Neural cell (in vitro differentiated cells): ENCODE data around the gene CEP85L. TPM values are rescaled to one million over a fixed set of nuclear protein-coding genes. Genes with fewer than 3 reads are reported as not detected.
A peak's percentile ranks its signal among the peaks of the same experiment; 100 is the strongest.

Experiments used
- H2AFZ ChIP-seq: fragments of 200-600, 300-800 bp; sonication (generic), shearing (Covaris generic); 2 replicates; pipeline ENCODE4 v1.6.0; 2014; ENCODE audit warnings: low read depth, mild to moderate bottlenecking, antibody characterized with exemption, low read length, moderate library complexity
- H3F3A ChIP-seq: fragments of 200-600 bp; shearing (Covaris generic); 2 replicates; pipeline ENCODE4 v1.6.1; 2016; ENCODE audit warnings: mild to moderate bottlenecking, moderate library complexity, mixed read lengths, antibody characterized with exemption, low read length; ENCODE audit not compliant: insufficient read depth, poor library complexity, severe bottlenecking
- H3K27ac ChIP-seq: fragments of 200-600, 300-800 bp; sonication (generic), shearing (Covaris generic); 2 replicates; pipeline ENCODE4 v1.5.1; 2014; ENCODE audit warnings: mild to moderate bottlenecking, low read length, moderate library complexity
- H3K27me3 ChIP-seq: fragments of 300-800, 200-600 bp; sonication (generic), shearing (Covaris generic); 2 replicates; pipeline ENCODE4 v1.6.0; 2014; ENCODE audit warnings: mild to moderate bottlenecking, low read depth, low read length, moderate library complexity; ENCODE audit not compliant: insufficient read depth
- H3K36me3 ChIP-seq: fragments of 300-800, 200-600 bp; sonication (generic), shearing (Covaris generic); 2 replicates; pipeline ENCODE4 v1.5.1; 2014; ENCODE audit warnings: mild to moderate bottlenecking, antibody characterized with exemption, low read length, moderate library complexity; ENCODE audit not compliant: insufficient read depth
- H3K4me2 ChIP-seq: fragments of 300-800, 200-600 bp; sonication (generic), shearing (Covaris generic); 2 replicates; pipeline ENCODE4 v1.6.0; 2014; ENCODE audit warnings: mild to moderate bottlenecking, low read length
- H3K4me3 ChIP-seq: fragments of 300-800, 200-600 bp; sonication (generic), shearing (Covaris generic); 2 replicates; pipeline ENCODE4 v1.5.1; 2014; ENCODE audit warnings: mild to moderate bottlenecking, low read length, moderate library complexity
- H3K79me2 ChIP-seq: fragments of 200-600 bp; shearing (Covaris generic); replicated peaks from 2 replicates; pipeline ENCODE4 v1.6.0; 2014; ENCODE audit warnings: mild to moderate bottlenecking, low read length, moderate library complexity; ENCODE audit not compliant: insufficient read depth
- H3K9ac ChIP-seq: fragments of 300-800, 200-600 bp; sonication (generic), shearing (Covaris generic); 2 replicates; pipeline ENCODE4 v1.6.1; 2016; ENCODE audit warnings: mild to moderate bottlenecking, low read length, mixed read lengths
- H3K9me2 ChIP-seq: fragments of 200-600 bp; shearing (Covaris generic); 2 replicates; pipeline ENCODE4 v1.6.1; 2016; ENCODE audit warnings: mild to moderate bottlenecking, low read length, mixed read lengths; ENCODE audit not compliant: insufficient read depth
- H3K9me3 ChIP-seq: fragments of 200-600, 300-800 bp; sonication (generic), shearing (Covaris generic); 2 replicates; pipeline ENCODE4 v1.6.1; 2016; ENCODE audit warnings: mild to moderate bottlenecking, mixed run types, low read length, moderate library complexity, mixed read lengths
- H4K20me1 ChIP-seq: fragments of 200-600 bp; shearing (Covaris generic); 2 replicates; pipeline ENCODE4 v1.6.1; 2016; ENCODE audit warnings: mild to moderate bottlenecking, mixed run types; ENCODE audit not compliant: insufficient read depth
- CTCF ChIP-seq: fragments of 450-650 bp; IDR thresholded peaks from 2 replicates; pipeline ENCODE4 v1.5.1; 2014; ENCODE audit warnings: antibody characterized with exemption, mild to moderate bottlenecking, moderate library complexity; ENCODE audit not compliant: poor library complexity, severe bottlenecking
- EP300 ChIP-seq: fragments of 450-650 bp; conservative IDR thresholded peaks from 2 replicates; pipeline ENCODE4 v1.6.1; 2014; ENCODE audit warnings: antibody characterized with exemption, mild to moderate bottlenecking, moderate library complexity; ENCODE audit not compliant: poor library complexity, severe bottlenecking
- EZH2 ChIP-seq: fragments of 200-600, 300-800 bp; shearing (Covaris generic), sonication (generic); IDR thresholded peaks from 2 replicates; pipeline ENCODE4 v1.6.1; 2014; ENCODE audit warnings: antibody characterized with exemption, low read length, borderline replicate concordance, mild to moderate bottlenecking; ENCODE audit not compliant: insufficient read depth, poor library complexity, severe bottlenecking
- MXI1 ChIP-seq: fragments of 450-650 bp; conservative IDR thresholded peaks from 2 replicates; pipeline ENCODE4 v1.6.1; 2014; ENCODE audit warnings: antibody characterized with exemption, mild to moderate bottlenecking; ENCODE audit not compliant: poor library complexity, severe bottlenecking
- POLR2AphosphoS5 ChIP-seq: IDR thresholded peaks from 2 replicates; pipeline ENCODE4 v1.6.1; 2012
- RAD21 ChIP-seq: fragments of 450-650 bp; conservative IDR thresholded peaks from 2 replicates; pipeline ENCODE4 v1.6.1; 2014; ENCODE audit warnings: antibody characterized with exemption, mild to moderate bottlenecking, moderate library complexity
- REST ChIP-seq: IDR thresholded peaks from 2 replicates; pipeline ENCODE4 v1.6.1; 2012; ENCODE audit warnings: borderline replicate concordance
- SMC3 ChIP-seq: fragments of 450-650 bp; conservative IDR thresholded peaks from 2 replicates; pipeline ENCODE4 v1.6.1; 2014; ENCODE audit warnings: antibody characterized with exemption, mild to moderate bottlenecking, moderate library complexity; ENCODE audit not compliant: poor library complexity
- TAF1 ChIP-seq: IDR thresholded peaks from 2 replicates; pipeline ENCODE4 v1.6.1; 2012; ENCODE audit warnings: low read depth
- polyA plus RNA-seq: library from polyadenylated mRNA; depleted of rRNA; stranded (reverse); fragments of >200 nt; gene quantifications from 2 replicates; pipeline ENCODE4 v1.2.3, GENCODE V29; 2014

The CEP85L gene
- polyA plus RNA-seq, 1 donor from 2014 or later: 17.0 TPM

GRCh38 chr6:118551063-118552053 lies 100.0 kb downstream of the CEP85L start:
- no peaks in the 10 kb centered on the region for H3K36me3 ChIP-seq
- H3K4me3 ChIP-seq: no peak overlapping the region
- TF ChIP-seq POLR2AphosphoS5: no peak
- TF ChIP-seq RAD21: peak; percentile 83
- no peak for TF ChIP-seq REST
- TF ChIP-seq EP300: no peak
- no peak for TF ChIP-seq EZH2
- TF ChIP-seq SMC3: peak; percentile 81
- TF ChIP-seq MXI1: peak; percentile 22
- TF ChIP-seq CTCF: peak; percentile 77
- TF ChIP-seq TAF1: no peak
- H3K4me2 ChIP-seq: no peak overlapping the region
- no peak overlapping the region for H3K27ac ChIP-seq
- H4K20me1 ChIP-seq: no peaks in the 10 kb centered on the region
- no peaks in the 10 kb centered on the region for H3F3A ChIP-seq
- no peaks in the 10 kb centered on the region for H3K27me3 ChIP-seq
- H3K9me2 ChIP-seq: no peaks in the 10 kb centered on the region
- no peak overlapping the region for H2AFZ ChIP-seq
- H3K79me2 ChIP-seq: peaks cover 25% of the 10 kb centered on the region
- no peaks in the 10 kb centered on the region for H3K9me3 ChIP-seq
- H3K9ac ChIP-seq: no peak overlapping the region

- Histone ChIP-seq H3K27ac (no peak overlapping the region), H3K9ac (no peak overlapping the region), H3F3A (no peaks in the 10 kb centered on the region), H3K9me2 (no peaks in the 10 kb centered on the region), H2AFZ (no peak overlapping the region), H3K9me3 (no peaks in the 10 kb centered on the region), H3K36me3 (no peaks in the 10 kb centered on the region), H4K20me1 (no peaks in the 10 kb centered on the region), H3K4me2 (no peak overlapping the region), H3K27me3 (no peaks in the 10 kb centered on the region), H3K79me2 (peaks cover 25% of the 10 kb centered on the region), H3K4me3 (no peak overlapping the region)
- TF ChIP-seq REST (no peak), EZH2 (no peak), CTCF (no peak), EP300 (no peak), RAD21 (no peak), SMC3 (no peak), POLR2AphosphoS5 (no peak), MXI1 (no peak), TAF1 (no peak)
Observed at GRCh38 chr6:118548613-118549012, 102.8 kb downstream of the CEP85L start.
